ENCODE measurements around the gene DHH. TPM values are rescaled to one million over a fixed set of nuclear protein-coding genes. Genes with fewer than 3 reads are reported as not detected.

The DHH gene
- polyA plus RNA-seq, 3 donors: not detected

GRCh38 chr12:49091836-49092085 is 2.8 kb downstream of the DHH start:
- no peak for DNase-seq
- H3K4me1 ChIP-seq (ENCODE audit: control insufficient read depth in 1 of 2, insufficient read depth in 2 of 2, low read length in 2 of 2): peaks cover 44 to 57% of the 10 kb centered on the region in 2 donors
- Mint-ChIP-seq H3K4me1 (peaks cover 53% of the 10 kb centered on the region), H3K9me3 (peaks cover 0 to 31% (median 8%) of the 10 kb centered on the region in 7 donors), H3K27me3 (ENCODE audit: low read depth in 3 of 3) (peaks cover 86 to 91% (median 86%) of the 10 kb centered on the region in 3 donors), H3K36me3 (peaks cover 19 to 22% of the 10 kb centered on the region in 2 donors), H3K4me3 (peak overlapping the region in 1 of 2 donors; percentile 89), H3K27ac (no peak overlapping the region)
- H2AFZ ChIP-seq (ENCODE audit: insufficient read depth, low read depth, low read length, poor library complexity, severe bottlenecking): no peak overlapping the region
- no peaks in the 10 kb centered on the region for H3K79me2 ChIP-seq (ENCODE audit: insufficient read depth, low read length)
- peaks cover 10% of the 10 kb centered on the region for H4K20me1 ChIP-seq (ENCODE audit: insufficient read depth, low read length)
- WGBS (ENCODE audit: insufficient coverage): 4% methylated on average over 13 of the region's 14 CpGs
- H3K9ac ChIP-seq (ENCODE audit: insufficient read depth, low read length, poor library complexity, severe bottlenecking): no peak overlapping the region
- no peak overlapping the region for H3K27ac ChIP-seq (ENCODE audit: low read depth in 1 of 2, low read length in 2 of 2)
- H3K27me3 ChIP-seq (ENCODE audit: control insufficient read depth in 2 of 2, insufficient read depth in 2 of 2, low read length in 2 of 2): peaks cover 76 to 84% of the 10 kb centered on the region in 2 donors
- TF ChIP-seq, protein P1, sequence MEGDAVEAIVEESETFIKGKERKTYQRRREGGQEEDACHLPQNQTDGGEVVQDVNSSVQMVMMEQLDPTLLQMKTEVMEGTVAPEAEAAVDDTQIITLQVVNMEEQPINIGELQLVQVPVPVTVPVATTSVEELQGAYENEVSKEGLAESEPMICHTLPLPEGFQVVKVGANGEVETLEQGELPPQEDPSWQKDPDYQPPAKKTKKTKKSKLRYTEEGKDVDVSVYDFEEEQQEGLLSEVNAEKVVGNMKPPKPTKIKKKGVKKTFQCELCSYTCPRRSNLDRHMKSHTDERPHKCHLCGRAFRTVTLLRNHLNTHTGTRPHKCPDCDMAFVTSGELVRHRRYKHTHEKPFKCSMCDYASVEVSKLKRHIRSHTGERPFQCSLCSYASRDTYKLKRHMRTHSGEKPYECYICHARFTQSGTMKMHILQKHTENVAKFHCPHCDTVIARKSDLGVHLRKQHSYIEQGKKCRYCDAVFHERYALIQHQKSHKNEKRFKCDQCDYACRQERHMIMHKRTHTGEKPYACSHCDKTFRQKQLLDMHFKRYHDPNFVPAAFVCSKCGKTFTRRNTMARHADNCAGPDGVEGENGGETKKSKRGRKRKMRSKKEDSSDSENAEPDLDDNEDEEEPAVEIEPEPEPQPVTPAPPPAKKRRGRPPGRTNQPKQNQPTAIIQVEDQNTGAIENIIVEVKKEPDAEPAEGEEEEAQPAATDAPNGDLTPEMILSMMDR (IDR thresholded peaks at IDR 0.05): no peak
- intact Hi-C loops (cut with micrococcal nuclease): no loop called here
- peaks cover 3 to 14% of the 10 kb centered on the region in 2 donors for H3K36me3 ChIP-seq (replicated peaks in 1 of 2; ENCODE audit: control insufficient read depth in 1 of 2, insufficient read depth in 2 of 2, low read length in 2 of 2)
- H3K4me3 ChIP-seq (replicated peaks in 1 of 3; ENCODE audit: low read depth in 2 of 3, low read length in 3 of 3): peak overlapping the region in 1 of 3 experiments; percentile 51
- H3K9me3 ChIP-seq (replicated peaks in 1 of 2; ENCODE audit: control insufficient read depth in 1 of 2, insufficient read depth in 1 of 2, low read length in 2 of 2): peaks cover 0 to 33% of the 10 kb centered on the region in 2 donors
- peak overlapping the region; percentile 55 for H3K4me2 ChIP-seq (replicated peaks; ENCODE audit: extremely low read depth, low read length, poor library complexity, severe bottlenecking)

GRCh38 chr12:49091056-49091835 is 3.4 kb downstream of the DHH start:
- H3K4me2 ChIP-seq (replicated peaks; ENCODE audit: extremely low read depth, low read length, poor library complexity, severe bottlenecking): peak overlapping the region; percentile 55
- 13% methylated on average over 27 of the region's 41 CpGs for WGBS (ENCODE audit: insufficient coverage)
- no peaks in the 10 kb centered on the region for H3K79me2 ChIP-seq (ENCODE audit: insufficient read depth, low read length)
- peaks cover 76 to 89% of the 10 kb centered on the region in 2 donors for H3K27me3 ChIP-seq (ENCODE audit: control insufficient read depth in 2 of 2, insufficient read depth in 2 of 2, low read length in 2 of 2)
- peaks cover 10% of the 10 kb centered on the region for H4K20me1 ChIP-seq (ENCODE audit: insufficient read depth, low read length)
- peak overlapping the region in 1 of 3 experiments; percentile 51 for H3K4me3 ChIP-seq (replicated peaks in 1 of 3; ENCODE audit: low read depth in 2 of 3, low read length in 3 of 3)
- H3K4me1 Mint-ChIP-seq: peaks cover 53% of the 10 kb centered on the region
- intact Hi-C loops (cut with micrococcal nuclease): no loop called here
- TF ChIP-seq, protein P1 (IDR thresholded peaks at IDR 0.05): no peak
- no peak overlapping the region for H3K27ac ChIP-seq (ENCODE audit: low read depth in 1 of 2, low read length in 2 of 2)
- H3K27me3 Mint-ChIP-seq (ENCODE audit: low read depth in 3 of 3): peaks cover 84 to 92% (median 87%) of the 10 kb centered on the region in 3 donors
- H2AFZ ChIP-seq (ENCODE audit: insufficient read depth, low read depth, low read length, poor library complexity, severe bottlenecking): no peak overlapping the region
- peaks cover 14 to 17% of the 10 kb centered on the region in 2 donors for H3K36me3 Mint-ChIP-seq
- H3K9me3 Mint-ChIP-seq: peaks cover 0 to 31% (median 8%) of the 10 kb centered on the region in 7 donors
- peaks cover 0 to 9% of the 10 kb centered on the region in 2 donors for H3K36me3 ChIP-seq (replicated peaks in 1 of 2; ENCODE audit: control insufficient read depth in 1 of 2, insufficient read depth in 2 of 2, low read length in 2 of 2)
- no peak overlapping the region for H3K9ac ChIP-seq (ENCODE audit: insufficient read depth, low read length, poor library complexity, severe bottlenecking)
- no peak for DNase-seq
- peaks cover 44 to 57% of the 10 kb centered on the region in 2 donors for H3K4me1 ChIP-seq (ENCODE audit: control insufficient read depth in 1 of 2, insufficient read depth in 2 of 2, low read length in 2 of 2)
- no peak overlapping the region for H3K27ac Mint-ChIP-seq
- H3K9me3 ChIP-seq (replicated peaks in 1 of 2; ENCODE audit: control insufficient read depth in 1 of 2, insufficient read depth in 1 of 2, low read length in 2 of 2): peaks cover 0 to 33% of the 10 kb centered on the region in 2 donors
- H3K4me3 Mint-ChIP-seq: peak overlapping the region in 1 of 2 donors; percentile 89
